Stomach (tissue), 4 donors: ENCODE data around the gene NEDD4L.

Source experiments
- EP300 ChIP-seq: sonication (generic); formaldehyde crosslinking; IDR thresholded peaks from one replicate; pipeline ENCODE4 v1.6.1; 2017; ENCODE audit warnings: antibody characterized with exemption
- POLR2A ChIP-seq, 4 donors: fragments of 450-650 bp; IDR thresholded peaks; one replicate each; pipeline ENCODE4 v1.6.1; 2016; ENCODE audit warnings: antibody characterized with exemption in 4 of 4, control low read depth in 2 of 4, mild to moderate bottlenecking in 1 of 4, moderate library complexity in 1 of 4
- TF ChIP-seq, protein P1 (sequence below), 7 experiments: fragments of 450-650 bp in 4 of 7; fragments of 200-600 bp in 3 of 7; sonication (generic) in 3 of 7; IDR thresholded peaks; one replicate each; pipeline ENCODE4 v1.5.1; 2016 to 2019; ENCODE audit warnings: antibody characterized with exemption in 7 of 7, control low read depth in 2 of 7, mild to moderate bottlenecking in 1 of 7

- TF ChIP-seq EP300 (no peak), POLR2A (IDR thresholded peaks at IDR 0.05) (no peak)
- TF ChIP-seq, protein P1, sequence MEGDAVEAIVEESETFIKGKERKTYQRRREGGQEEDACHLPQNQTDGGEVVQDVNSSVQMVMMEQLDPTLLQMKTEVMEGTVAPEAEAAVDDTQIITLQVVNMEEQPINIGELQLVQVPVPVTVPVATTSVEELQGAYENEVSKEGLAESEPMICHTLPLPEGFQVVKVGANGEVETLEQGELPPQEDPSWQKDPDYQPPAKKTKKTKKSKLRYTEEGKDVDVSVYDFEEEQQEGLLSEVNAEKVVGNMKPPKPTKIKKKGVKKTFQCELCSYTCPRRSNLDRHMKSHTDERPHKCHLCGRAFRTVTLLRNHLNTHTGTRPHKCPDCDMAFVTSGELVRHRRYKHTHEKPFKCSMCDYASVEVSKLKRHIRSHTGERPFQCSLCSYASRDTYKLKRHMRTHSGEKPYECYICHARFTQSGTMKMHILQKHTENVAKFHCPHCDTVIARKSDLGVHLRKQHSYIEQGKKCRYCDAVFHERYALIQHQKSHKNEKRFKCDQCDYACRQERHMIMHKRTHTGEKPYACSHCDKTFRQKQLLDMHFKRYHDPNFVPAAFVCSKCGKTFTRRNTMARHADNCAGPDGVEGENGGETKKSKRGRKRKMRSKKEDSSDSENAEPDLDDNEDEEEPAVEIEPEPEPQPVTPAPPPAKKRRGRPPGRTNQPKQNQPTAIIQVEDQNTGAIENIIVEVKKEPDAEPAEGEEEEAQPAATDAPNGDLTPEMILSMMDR (IDR thresholded peaks at IDR 0.05): no peak
These were observed 291.8 kb downstream of the NEDD4L start for GRCh38 chr18:58335821-58336220.
